GM15510 (cell line): ENCODE results near the gene SULT2A1.

Experiments used
- POLR2A ChIP-seq: IDR thresholded peaks from 3 replicates; pipeline ENCODE4 v1.6.1; 2011; ENCODE audit warnings: borderline replicate concordance; ENCODE audit not compliant: insufficient read length; ENCODE audit errors: extremely low read depth

SULT2A1 gene, protein sequence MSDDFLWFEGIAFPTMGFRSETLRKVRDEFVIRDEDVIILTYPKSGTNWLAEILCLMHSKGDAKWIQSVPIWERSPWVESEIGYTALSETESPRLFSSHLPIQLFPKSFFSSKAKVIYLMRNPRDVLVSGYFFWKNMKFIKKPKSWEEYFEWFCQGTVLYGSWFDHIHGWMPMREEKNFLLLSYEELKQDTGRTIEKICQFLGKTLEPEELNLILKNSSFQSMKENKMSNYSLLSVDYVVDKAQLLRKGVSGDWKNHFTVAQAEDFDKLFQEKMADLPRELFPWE

DNA sequence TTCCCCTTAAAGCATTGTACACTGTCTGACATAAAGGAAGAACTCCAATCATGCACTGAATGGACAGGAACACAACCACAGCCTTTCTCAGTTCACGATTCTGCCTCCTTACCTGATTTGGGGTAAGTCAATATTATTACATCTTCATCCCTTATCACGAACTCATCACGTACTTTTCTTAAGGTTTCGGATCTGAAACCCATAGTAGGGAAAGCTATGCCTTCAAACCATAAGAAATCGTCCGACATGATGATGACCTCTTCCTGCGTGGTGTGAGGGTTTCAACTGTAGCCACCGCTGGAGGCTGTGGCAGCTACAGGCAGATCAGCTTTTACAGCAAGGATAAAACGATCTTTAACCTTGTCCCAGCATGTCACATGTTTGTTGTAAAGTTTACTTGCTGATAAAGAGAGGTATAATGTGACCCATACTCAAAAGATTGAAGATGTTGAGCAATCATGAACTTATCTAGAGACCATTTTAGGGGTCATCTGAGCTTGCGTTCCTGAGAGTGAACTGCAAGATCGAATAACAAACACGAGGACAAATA is at the start of gene SULT2A1:
TSS of gene SULT2A1 (minus strand) at position 306 of the 550 bp plus-strand sequence. CDS start at position 248, 58 bp downstream.
- no peak for TF ChIP-seq POLR2A

DNA sequence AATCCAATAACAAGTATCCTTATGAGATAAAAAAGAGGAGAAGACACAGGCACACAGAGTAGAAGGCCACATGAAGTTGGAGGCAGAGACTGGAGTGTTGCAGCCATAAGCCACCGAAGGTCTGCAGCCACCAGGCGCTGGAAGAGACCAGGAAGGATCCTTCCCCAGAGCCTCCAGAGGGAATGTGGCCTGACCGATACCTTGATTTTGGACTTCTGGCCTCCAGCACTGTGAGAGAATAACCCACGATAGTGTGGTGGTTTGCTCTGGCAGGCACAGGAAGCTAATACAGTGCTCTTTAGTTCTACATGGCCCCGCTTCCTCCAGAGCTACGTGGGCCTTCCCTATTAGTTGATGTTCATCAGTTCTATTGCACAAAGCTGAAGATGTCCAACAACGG is 15.3 kb upstream of the SULT2A1 start:
- TF ChIP-seq POLR2A: no peak

DNA sequence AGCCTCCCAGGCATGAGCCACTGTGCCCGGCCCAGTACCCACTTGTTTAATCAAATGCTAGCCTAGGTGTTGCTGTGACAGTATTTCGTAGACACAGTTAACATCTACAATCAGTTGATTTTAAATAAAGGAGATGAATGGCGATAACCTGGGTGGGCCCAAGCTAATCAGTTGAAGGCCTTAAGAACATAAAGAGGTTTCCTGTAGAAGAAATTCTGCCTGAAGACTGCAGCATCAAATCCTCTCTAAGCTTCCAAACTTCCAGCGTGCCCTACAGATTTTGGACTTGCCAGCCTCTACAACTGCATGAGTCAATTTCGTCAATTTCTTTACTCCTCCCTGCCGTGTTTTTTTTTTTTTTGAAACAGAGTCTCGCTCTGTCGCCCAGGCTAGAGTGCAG is 13.2 kb upstream of the SULT2A1 start:
- TF ChIP-seq POLR2A: no peak

DNA sequence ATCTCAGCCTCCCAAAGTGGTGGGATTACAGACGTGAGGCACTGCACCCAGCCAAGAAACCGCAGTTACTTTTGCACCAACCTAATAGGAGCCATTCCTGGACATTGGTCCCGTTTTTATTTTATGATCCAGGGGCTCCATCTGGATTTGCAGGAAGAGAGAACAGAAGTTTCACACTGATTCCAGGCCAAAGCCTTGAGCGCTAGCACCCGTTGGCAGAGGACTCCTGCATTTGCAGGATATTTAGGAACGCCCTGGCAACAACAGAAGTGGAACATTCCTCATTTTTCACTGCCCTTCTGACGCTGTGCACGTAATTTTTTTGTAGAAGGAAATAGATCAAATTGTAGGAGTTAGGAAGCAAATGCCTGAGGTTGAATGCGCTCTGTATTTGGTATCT is 11.7 kb upstream of the SULT2A1 start:
- TF ChIP-seq POLR2A: no peak

DNA sequence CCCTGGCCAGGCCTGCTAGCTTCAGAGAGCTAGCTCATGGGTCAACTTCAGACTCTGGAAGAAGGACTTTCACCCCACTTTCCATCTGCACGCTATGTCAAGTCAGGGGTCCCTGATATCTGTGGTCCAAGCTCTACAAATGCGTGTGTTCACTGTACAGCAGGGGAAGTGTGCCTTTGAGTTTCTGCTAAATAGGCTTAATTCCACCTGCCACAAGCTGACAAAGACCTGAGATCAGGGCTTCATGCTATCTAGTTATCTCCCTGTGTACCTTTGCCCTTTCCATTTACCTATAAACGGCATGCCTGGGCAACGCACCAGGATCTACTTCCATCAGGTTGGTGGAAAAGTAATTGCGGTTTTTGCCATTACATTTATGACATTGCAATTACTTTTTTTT is 10.7 kb upstream of the SULT2A1 start:
- TF ChIP-seq POLR2A: no peak

DNA sequence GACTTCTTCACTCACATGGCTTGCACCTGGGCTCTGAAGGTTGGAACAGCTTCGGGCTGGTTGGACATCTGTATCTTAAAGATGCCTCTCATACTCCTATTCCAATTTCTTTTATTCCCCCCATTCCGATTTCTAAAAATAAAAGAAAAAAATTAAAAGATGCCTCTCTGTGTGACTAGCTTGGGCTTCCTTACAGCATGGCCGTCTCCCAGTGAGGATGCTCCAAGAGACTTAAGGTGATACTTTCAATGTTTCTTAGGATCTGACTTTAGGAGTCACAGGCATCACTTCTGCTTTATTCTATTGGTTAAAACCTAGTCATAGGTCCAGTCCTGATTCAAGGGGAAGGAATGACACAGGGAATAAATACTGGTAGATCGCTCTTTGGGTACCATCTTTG is 9.9 kb upstream of the SULT2A1 start:
- TF ChIP-seq POLR2A: no peak

DNA sequence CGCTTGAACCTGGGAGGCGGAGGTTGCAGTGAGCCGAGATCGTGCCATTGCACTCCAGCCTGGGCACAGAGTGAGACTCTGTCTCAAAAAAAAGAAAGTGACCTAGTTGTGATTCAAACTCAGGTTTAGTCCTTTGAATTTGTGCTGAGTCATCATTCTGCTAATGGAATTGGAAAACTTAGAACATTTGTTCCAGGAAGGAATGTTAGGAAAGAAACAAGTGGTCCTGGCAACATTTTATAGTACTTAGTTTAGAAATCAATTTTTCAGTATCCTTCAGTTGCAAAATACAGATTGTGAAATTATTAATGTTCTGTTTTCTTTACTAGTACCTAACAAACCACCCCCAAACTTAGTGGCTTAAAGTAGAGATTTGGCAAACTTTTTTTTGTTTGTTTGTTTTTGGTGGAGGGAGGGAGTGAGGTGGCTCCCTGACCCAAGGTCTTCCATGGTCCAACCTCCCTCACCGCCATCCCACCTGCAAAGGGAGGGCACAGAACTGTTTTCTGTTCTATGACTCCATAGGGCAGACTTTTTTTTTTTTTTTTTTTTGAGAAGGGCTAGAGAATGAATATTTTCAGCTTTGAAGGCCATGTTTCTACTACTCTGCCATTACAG is 9.2 kb upstream of the SULT2A1 start:
- TF ChIP-seq POLR2A: no peak

DNA sequence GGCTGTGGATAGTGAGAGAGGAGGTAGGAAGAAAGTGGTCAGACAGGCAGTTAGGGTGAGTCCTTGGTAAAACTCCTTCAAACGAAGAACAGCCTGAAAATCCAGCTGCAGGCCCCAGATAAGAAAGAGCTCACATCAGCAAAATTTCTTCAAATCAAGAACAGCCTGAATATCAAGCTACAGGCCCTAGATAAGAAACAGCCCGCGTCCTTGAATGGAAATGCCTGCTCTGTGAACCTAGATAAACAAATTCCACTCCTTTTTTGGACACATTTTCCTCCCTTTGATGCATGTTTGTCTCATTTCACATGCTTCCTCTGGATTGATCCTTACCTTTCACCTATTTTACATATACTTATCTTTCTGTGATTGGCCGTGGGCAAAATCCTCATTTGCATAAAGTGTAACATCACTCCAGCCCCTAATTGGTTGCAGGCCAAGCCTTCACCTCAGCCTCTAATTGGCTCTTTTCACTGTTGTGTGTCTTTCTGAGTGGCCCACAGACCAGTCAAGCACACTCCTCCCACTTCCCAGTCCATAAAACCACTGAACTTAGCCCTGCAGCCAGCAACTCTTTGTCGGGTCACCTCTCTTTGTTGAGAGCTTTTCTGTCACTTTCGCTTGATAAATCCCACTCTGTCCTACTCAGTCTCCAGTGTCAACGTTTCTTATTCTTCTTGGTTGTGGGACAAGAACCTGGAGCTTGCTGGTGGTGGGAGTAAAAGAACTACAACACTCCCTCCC is 6.0 kb upstream of the SULT2A1 start:
- TF ChIP-seq POLR2A: no peak

DNA sequence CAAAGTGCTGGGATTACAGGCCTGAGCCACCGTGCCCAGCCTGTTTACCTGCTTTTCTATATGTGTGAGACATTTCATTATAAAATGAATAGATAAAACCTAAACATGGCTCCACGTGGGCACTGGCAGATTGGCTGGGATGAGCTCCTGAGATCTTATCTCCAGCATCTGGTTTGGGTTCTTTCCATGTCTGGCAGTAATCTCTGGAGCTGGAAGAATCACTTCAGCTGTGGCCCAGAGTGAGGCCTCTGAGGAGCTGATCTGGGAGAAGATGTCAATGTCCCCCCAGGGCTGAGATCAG is 5.5 kb upstream of the SULT2A1 start:
- TF ChIP-seq POLR2A: no peak

DNA sequence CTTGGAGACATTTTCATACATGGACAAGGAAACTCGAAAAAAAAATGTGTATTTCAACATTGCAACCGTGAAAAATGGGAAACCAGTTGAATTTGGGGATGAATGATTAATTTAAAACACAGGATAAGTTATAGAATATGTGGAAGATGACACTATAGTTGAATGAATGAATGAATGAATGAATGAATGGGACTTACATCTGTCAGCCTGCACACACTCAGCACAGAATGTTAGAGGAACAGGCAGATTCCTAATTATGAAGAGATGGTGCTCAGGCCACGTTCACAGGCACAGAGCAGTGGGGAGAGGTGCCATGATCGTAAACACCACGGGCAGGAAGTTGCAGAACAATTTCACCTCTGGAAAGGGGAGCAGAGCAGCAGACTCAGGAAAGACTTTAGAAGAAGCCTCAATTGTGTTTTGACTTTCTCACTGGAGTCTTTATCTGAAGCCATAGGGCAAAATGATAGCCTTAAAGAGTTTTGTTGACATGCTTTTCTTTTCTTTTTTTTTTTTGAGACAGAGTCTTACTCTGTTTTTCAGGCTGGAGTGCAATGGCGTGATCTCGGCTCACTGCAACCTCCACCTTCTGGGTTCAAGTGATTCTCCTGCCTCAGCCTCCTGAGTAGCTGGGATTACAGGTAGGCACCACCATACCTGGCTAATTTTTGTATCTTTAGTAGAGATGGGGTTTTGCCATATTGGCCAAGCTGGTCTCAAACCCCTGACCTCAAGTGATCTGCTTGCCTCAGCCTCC is 4.9 kb upstream of the SULT2A1 start:
- TF ChIP-seq POLR2A: no peak

DNA sequence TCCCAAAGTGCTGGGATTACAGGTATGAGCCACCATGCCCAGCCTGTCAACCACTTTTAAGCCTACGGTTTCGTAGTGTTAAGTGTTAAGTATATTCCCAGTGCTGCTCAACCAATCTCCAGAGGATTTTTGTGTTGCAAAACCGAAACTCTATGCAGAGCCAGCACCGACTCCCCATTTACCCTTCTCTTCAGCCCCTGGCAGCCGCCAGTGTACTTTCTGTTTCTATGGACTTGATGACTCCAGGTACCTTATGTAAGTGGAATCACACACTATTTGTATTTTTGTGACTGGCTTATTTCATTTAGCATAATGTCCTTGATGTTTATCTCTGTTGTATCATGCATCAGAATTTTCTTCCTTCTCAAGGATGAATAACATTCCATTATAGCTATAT is 1.1 kb downstream of the SULT2A1 start:
- TF ChIP-seq POLR2A: no peak

DNA sequence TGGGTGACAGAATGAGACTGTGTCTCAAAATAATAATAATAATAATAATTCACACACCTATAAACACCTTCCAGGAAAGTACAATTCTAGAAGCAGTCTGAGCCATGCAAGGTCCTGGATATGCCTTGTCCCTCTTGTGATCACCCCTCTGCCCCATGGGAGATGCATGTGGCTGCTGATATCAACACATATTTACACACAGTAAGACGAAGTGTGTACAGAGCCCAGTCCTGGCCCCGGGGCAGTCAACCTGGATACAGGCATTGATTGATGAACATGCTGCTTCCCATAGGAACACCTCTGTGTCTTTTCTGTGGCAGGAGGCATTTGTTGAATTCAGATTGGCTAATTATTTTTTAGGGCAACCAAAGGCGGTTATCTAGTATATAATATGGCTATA is 3.2 kb downstream of the SULT2A1 start:
- TF ChIP-seq POLR2A: no peak

DNA sequence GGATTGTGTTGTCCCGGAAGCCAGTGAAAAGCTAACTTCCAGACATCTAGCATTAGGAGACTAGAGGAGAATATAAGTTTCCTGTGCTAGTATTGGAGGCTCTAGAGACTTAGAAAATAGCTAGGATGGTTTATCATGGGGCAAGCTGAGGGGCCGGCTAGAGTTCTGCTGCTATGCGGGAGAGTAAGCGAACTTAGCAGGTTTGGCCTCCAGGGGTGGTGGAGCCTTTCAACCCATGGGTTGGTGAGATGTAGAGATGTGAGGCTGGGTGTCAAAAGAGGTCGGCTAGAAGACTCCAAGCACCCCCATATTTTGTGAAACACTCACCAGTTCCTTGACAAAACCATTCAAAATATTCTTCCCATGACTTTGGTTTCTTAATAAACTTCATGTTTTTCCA is 4.4 kb downstream of the SULT2A1 start:
- no peak for TF ChIP-seq POLR2A

DNA sequence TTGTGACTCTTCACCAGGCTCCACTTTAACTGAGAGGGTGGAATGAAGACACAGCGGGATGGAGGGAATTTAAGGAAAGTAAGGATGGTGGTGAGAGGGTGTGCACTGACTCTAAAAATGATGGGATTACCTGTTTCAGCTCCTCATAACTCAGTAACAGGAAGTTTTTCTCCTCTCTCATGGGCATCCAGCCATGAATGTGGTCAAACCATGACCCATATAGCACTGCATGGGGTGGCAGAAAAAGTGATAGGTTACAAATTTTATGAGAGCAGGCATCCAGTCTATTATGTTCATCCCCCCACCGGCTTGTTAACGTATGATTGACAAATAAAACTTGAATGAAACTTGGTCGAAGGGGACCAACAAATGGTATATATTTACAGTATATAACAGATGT is 7.2 kb downstream of the SULT2A1 start:
- no peak for TF ChIP-seq POLR2A

DNA sequence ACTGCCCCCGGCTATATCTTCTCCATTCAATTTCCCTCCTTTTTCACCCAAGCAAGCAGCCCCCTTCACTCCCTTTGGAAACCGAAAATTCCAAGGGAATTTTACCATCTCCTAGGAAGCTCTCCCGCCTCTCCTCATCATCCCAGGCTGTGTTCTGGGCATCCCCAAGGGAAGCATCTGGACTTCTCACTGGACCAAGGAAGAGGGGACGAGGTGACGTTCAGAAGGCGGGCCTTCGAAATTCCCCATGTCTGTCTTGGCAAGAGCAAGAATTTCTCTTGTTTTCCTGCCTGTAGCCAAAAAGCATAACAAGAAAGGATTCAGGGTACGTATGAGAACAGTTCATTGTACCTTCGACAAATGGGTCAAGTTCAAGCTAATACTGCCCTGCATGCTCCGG is 20.9 kb downstream of the SULT2A1 start:
- TF ChIP-seq POLR2A: no peak

DNA sequence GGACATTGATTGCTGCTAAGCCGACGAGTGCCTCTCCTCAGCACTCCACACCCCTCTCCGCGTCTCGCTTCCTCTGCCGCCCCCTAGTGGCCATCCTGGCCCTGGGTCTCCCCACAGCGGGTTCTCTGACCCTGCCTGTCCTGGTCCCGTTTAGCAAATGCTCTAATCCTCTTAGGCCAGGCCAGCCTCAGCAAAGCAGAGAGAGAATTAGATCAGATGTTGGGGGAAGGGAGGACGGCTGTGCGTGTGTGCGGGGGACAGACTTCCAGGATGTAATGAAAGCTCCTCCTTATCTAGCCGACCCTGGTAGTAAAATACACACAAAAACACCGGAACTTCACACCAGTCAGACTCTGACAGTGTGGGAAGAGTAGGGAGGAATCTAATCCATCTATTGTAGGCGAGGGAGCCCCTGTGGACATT is 22.6 kb downstream of the SULT2A1 start:
- TF ChIP-seq POLR2A: no peak

DNA sequence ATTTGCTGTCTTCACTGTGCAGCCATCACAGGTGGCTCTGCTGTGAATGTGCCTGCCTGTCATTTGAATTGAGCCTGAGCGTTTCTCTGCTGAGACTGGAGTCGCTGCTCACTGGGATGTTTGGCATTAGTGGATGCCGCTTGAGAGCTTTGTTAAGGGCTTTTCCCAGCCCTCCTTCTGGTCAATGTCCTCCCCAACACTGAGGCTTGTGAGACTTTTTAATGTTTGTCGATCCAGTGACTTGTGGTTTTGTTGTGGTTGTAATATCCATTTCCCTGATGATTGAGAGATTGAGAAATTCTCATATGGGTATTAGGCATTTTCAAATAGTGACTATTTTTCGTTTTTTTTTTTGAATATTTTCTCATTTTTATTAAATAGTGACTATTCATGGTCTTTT is 24.5 kb downstream of the SULT2A1 start:
- TF ChIP-seq POLR2A: no peak
